H9 (cell line): ENCODE results near the gene ASPRV1. TPM values are rescaled to one million over a fixed set of nuclear protein-coding genes. Genes with fewer than 3 reads are reported as not detected.

Source experiments
- DNase-seq: peaks from one replicate; pipeline ENCODE4 v3.0.0-alpha.2; 2017
- H2AFZ ChIP-seq: one replicate; pipeline ENCODE4 v1.6.1; 2013; ENCODE audit warnings: mild to moderate bottlenecking, low read length, control low read depth, moderate library complexity
- H2AK5ac ChIP-seq: 2 replicates; pipeline ENCODE4 v1.6.1; 2013; ENCODE audit warnings: low read length, control low read depth, mixed read lengths; ENCODE audit not compliant: insufficient read length
- H2BK120ac ChIP-seq: one replicate; pipeline ENCODE4 v1.6.1; 2013; ENCODE audit warnings: low read depth, mild to moderate bottlenecking, low read length, control low read depth, inconsistent platforms; ENCODE audit not compliant: poor library complexity, severe bottlenecking
- H2BK12ac ChIP-seq: 2 replicates; pipeline ENCODE4 v1.6.1; 2013; ENCODE audit warnings: low read length, control low read depth, mixed read lengths, low read depth; ENCODE audit not compliant: insufficient read length
- H2BK15ac ChIP-seq: 2 replicates; pipeline ENCODE4 v1.6.1; 2013; ENCODE audit warnings: low read depth, low read length, control low read depth
- H2BK20ac ChIP-seq: one replicate; pipeline ENCODE4 v1.6.1; 2013; ENCODE audit warnings: low read depth, mild to moderate bottlenecking, low read length, control low read depth, inconsistent platforms; ENCODE audit not compliant: poor library complexity, severe bottlenecking
- H2BK5ac ChIP-seq: 2 replicates; pipeline ENCODE4 v1.6.1; 2013; ENCODE audit warnings: low read length, control low read depth, mixed read lengths; ENCODE audit not compliant: insufficient read length
- H3K14ac ChIP-seq: 2 replicates; pipeline ENCODE4 v1.6.1; 2013; ENCODE audit warnings: low read length, control low read depth; ENCODE audit not compliant: insufficient read depth
- H3K18ac ChIP-seq: 2 replicates; pipeline ENCODE4 v1.6.1; 2013; ENCODE audit warnings: low read depth, mild to moderate bottlenecking, mixed read lengths, low read length, control low read depth; ENCODE audit not compliant: insufficient read length
- H3K23ac ChIP-seq: 2 replicates; pipeline ENCODE4 v1.6.1; 2013; ENCODE audit warnings: low read length, control low read depth, mixed read lengths, low read depth; ENCODE audit not compliant: insufficient read length
- H3K23me2 ChIP-seq: 2 replicates; pipeline ENCODE4 v1.6.1; 2013; ENCODE audit warnings: low read depth, mild to moderate bottlenecking, mixed read lengths, low read length, control low read depth; ENCODE audit not compliant: insufficient read length, poor library complexity, severe bottlenecking
- H3K27ac ChIP-seq: 2 replicates; pipeline ENCODE4 v1.5.1; 2013; ENCODE audit warnings: low read length, control low read depth, mixed read lengths, low read depth; ENCODE audit not compliant: insufficient read length
- H3K27me3 ChIP-seq: 2 replicates; pipeline ENCODE4 v1.6.1; 2013; ENCODE audit warnings: low read length, control low read depth, inconsistent platforms; ENCODE audit not compliant: insufficient read depth
- H3K4ac ChIP-seq: 2 replicates; pipeline ENCODE4 v1.6.1; 2013; ENCODE audit warnings: low read depth, mild to moderate bottlenecking, control low read depth, inconsistent platforms, low read length, moderate library complexity
- H3K4me1 ChIP-seq: 2 replicates; pipeline ENCODE4 v1.6.1; 2013; ENCODE audit warnings: low read length, control low read depth, inconsistent platforms; ENCODE audit not compliant: insufficient read depth
- H3K4me2 ChIP-seq: 2 replicates; pipeline ENCODE4 v1.6.1; 2013; ENCODE audit warnings: low read length, control low read depth, mixed read lengths; ENCODE audit not compliant: insufficient read length, insufficient read depth
- H3K56ac ChIP-seq: 2 replicates; pipeline ENCODE4 v1.6.1; 2013; ENCODE audit warnings: low read depth, mild to moderate bottlenecking, mixed read lengths, low read length, control low read depth; ENCODE audit not compliant: insufficient read length
- H3K79me1 ChIP-seq: 2 replicates; pipeline ENCODE4 v1.6.1; 2013; ENCODE audit warnings: low read depth, mild to moderate bottlenecking, moderate library complexity, low read length, control low read depth, inconsistent platforms; ENCODE audit not compliant: insufficient read depth, poor library complexity, severe bottlenecking
- H3K79me2 ChIP-seq: 2 replicates; pipeline ENCODE4 v1.6.1; 2013; ENCODE audit warnings: low read length, control low read depth, inconsistent platforms; ENCODE audit not compliant: insufficient read depth
- H3K9ac ChIP-seq: 2 replicates; pipeline ENCODE4 v1.6.1; 2013; ENCODE audit warnings: low read length, control low read depth, mixed read lengths; ENCODE audit not compliant: insufficient read length; ENCODE audit errors: extremely low read depth
- H3K9me3 ChIP-seq: one replicate; pipeline ENCODE4 v1.6.1; 2013; ENCODE audit warnings: low read depth, low read length, inconsistent platforms; ENCODE audit not compliant: control insufficient read depth
- H3T11ph ChIP-seq: one replicate; pipeline ENCODE4 v1.6.1; 2013; ENCODE audit warnings: mild to moderate bottlenecking, low read length, control low read depth, inconsistent platforms
- H4K20me1 ChIP-seq: one replicate; pipeline ENCODE4 v1.6.1; 2013; ENCODE audit not compliant: control insufficient read depth, insufficient read length, insufficient read depth
- H4K5ac ChIP-seq: 2 replicates; pipeline ENCODE4 v1.6.1; 2013; ENCODE audit warnings: low read depth, mild to moderate bottlenecking, mixed read lengths, low read length, control low read depth; ENCODE audit not compliant: insufficient read length
- H4K8ac ChIP-seq: replicated peaks from 2 replicates; pipeline ENCODE4 v1.6.1; 2013; ENCODE audit warnings: low read length, control low read depth, mixed read lengths, low read depth; ENCODE audit not compliant: insufficient read length
- H4K91ac ChIP-seq: 2 replicates; pipeline ENCODE4 v1.6.1; 2013; ENCODE audit warnings: low read depth, mild to moderate bottlenecking, moderate library complexity, mixed read lengths, low read length, control low read depth; ENCODE audit not compliant: insufficient read length
- H3K27ac Mint-ChIP-seq, 3 experiments: 2 replicates in 2 of 3; 3 replicates in 1 of 3; pipeline ENCODE4 v1.8.0; 2020 to 2021; ENCODE audit warnings: mixed read lengths in 3 of 3, mild to moderate bottlenecking in 1 of 3, moderate library complexity in 1 of 3
- H3K27me3 Mint-ChIP-seq: 2 replicates; pipeline ENCODE4 v1.8.0; 2021; ENCODE audit warnings: low read depth, mild to moderate bottlenecking, moderate library complexity, mixed read lengths
- H3K36me3 Mint-ChIP-seq, 3 experiments: 2 replicates in 2 of 3; 3 replicates in 1 of 3; pipeline ENCODE4 v1.8.0; 2020 to 2021; ENCODE audit warnings: low read depth in 3 of 3, mixed read lengths in 3 of 3; ENCODE audit not compliant: insufficient read depth in 1 of 3
- H3K4me1 Mint-ChIP-seq, 2 experiments: 2 replicates each; pipeline ENCODE4 v1.8.0; 2020; ENCODE audit warnings: mixed read lengths in 2 of 2
- H3K4me3 Mint-ChIP-seq, 2 experiments: 2 replicates in 1 of 2; 3 replicates in 1 of 2; pipeline ENCODE4 v1.8.0; 2020 to 2021; ENCODE audit warnings: mild to moderate bottlenecking in 2 of 2, mixed read lengths in 2 of 2, moderate library complexity in 1 of 2
- H3K9me3 Mint-ChIP-seq, 2 experiments: 2 replicates in 1 of 2; 3 replicates in 1 of 2; pipeline ENCODE4 v1.8.0; 2020; ENCODE audit warnings: mild to moderate bottlenecking in 2 of 2, mixed read lengths in 2 of 2, moderate library complexity in 1 of 2
- WGBS: extraction: QIAGEN DNeasy Blood & Tissue Kit; methylation state at CpG from one replicate; pipeline ENCODE4 v1.1.7; 2013; ENCODE audit warnings: missing lambda C conversion rate, low lambda C conversion rate, mixed read lengths; ENCODE audit not compliant: insufficient read length; ENCODE audit errors: extremely low coverage; 5-methylcytosine and 5-hydroxymethylcytosine counted together
- total RNA-seq: library from RNA; stranded (reverse); gene quantifications from 2 replicates; pipeline ENCODE4 v1.2.1, GENCODE V29; 2021
- TF ChIP-seq, protein P1 (sequence below): fragments of 200-600 bp; sonication (generic); conservative IDR thresholded peaks from 3 replicates; pipeline ENCODE4 v1.8.0; 2021; ENCODE audit warnings: antibody characterized with exemption, mild to moderate bottlenecking

The ASPRV1 gene
- total RNA-seq, 1 experiment from 2014 or later, result 0.57 TPM

DNA sequence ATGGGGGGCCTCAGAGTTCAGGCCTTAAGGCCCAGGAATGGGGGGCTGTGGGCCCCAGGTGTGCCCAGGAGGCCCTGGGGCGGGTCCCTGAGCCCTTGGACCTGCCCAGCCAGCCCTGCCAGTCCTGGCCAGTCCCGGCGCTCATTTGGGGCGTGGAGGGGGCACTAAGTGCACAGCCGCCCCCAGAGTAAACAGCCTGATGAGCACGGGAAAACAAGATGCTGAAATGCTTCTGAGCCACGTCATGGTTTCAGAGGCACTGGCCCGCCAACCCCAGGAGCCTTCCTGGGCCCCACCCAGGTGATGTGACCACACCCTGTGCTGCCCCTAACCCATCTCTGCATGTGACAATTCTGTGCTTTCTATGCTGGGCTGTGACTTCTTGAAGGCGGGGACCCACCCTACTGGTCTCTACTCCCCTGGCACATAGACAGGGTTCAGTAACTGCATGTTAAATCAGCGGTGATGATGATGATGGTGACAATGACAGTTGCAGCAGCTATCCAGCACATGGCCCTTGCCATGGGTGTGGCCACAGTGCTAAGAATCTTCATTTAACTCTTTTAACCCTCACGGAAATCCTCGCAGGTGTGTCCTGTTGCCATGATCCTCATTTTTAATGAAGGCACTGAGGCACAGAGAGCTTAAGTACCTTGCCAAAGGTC is 28.1 kb upstream of the ASPRV1 start:
- Histone ChIP-seq H3K4ac (no peak overlapping the region), H3K14ac (no peak overlapping the region)

More for the DNA sequence above, 28.1 kb upstream of the ASPRV1 start:
- Histone ChIP-seq H2AK5ac (no peak overlapping the region), H3K79me1 (no peaks in the 10 kb centered on the region), H2BK15ac (no peak overlapping the region), H2AFZ (no peak overlapping the region), H3K79me2 (no peaks in the 10 kb centered on the region), H4K8ac (no peak overlapping the region), H3K9ac (no peak overlapping the region), H4K5ac (no peak overlapping the region), H3T11ph (no peak overlapping the region), H3K56ac (no peak overlapping the region), H4K20me1 (no peaks in the 10 kb centered on the region), H2BK12ac (no peak overlapping the region), H3K9me3 (no peaks in the 10 kb centered on the region), H4K91ac (no peak overlapping the region), H3K4me2 (no peak overlapping the region), H3K23me2 (no peaks in the 10 kb centered on the region), H2BK5ac (no peak overlapping the region), H3K18ac (no peak overlapping the region), H2BK20ac (no peak overlapping the region), H2BK120ac (no peak overlapping the region), H3K23ac (no peak overlapping the region), H3K27me3 (no peaks in the 10 kb centered on the region), H3K4me1 (no peaks in the 10 kb centered on the region), H3K27ac (no peak overlapping the region)
- WGBS, result no CpG with 5 or more reads among the region's 12 CpGs
- TF ChIP-seq, protein P1, sequence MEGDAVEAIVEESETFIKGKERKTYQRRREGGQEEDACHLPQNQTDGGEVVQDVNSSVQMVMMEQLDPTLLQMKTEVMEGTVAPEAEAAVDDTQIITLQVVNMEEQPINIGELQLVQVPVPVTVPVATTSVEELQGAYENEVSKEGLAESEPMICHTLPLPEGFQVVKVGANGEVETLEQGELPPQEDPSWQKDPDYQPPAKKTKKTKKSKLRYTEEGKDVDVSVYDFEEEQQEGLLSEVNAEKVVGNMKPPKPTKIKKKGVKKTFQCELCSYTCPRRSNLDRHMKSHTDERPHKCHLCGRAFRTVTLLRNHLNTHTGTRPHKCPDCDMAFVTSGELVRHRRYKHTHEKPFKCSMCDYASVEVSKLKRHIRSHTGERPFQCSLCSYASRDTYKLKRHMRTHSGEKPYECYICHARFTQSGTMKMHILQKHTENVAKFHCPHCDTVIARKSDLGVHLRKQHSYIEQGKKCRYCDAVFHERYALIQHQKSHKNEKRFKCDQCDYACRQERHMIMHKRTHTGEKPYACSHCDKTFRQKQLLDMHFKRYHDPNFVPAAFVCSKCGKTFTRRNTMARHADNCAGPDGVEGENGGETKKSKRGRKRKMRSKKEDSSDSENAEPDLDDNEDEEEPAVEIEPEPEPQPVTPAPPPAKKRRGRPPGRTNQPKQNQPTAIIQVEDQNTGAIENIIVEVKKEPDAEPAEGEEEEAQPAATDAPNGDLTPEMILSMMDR, result no peak
- Mint-ChIP-seq H3K27ac (no peak overlapping the region), H3K4me1 (peaks cover 7 to 8% of the 10 kb centered on the region in 2 experiments), H3K27me3 (peaks cover 1% of the 10 kb centered on the region; the same call in 1 of the 2 replicates), H3K9me3 (no peaks in the 10 kb centered on the region), H3K36me3 (no peaks in the 10 kb centered on the region; a peak in 1 of 7 replicates), H3K4me3 (no peak overlapping the region)
- no peak for DNase-seq
